Gastroesophageal sphincter (tissue), 4 donors: ENCODE data around the gene LAMA3. TPM values are rescaled to one million over a fixed set of nuclear protein-coding genes. Genes with fewer than 3 reads are reported as not detected.

Experiments
- ATAC-seq: fragments of 150-250 bp; one replicate; pipeline ENCODE4 v1.9.1; 2016; ENCODE audit warnings: mild to moderate bottlenecking, moderate library complexity
- H3K27ac ChIP-seq, 4 donors: fragments of 200-600 bp; sonication (generic) in 3 of 4; 1 replicate in 3 of 4; 2 replicates in 1 of 4; pipeline ENCODE4 v1.5.1; 2016 to 2019
- H3K27me3 ChIP-seq: fragments of 200-600 bp; sonication (generic); one replicate; pipeline ENCODE4 v1.5.1; 2019
- H3K36me3 ChIP-seq, 2 donors: fragments of 200-600 bp; sonication (generic); one replicate each; pipeline ENCODE4 v1.5.1; 2019; ENCODE audit warnings: control low read depth in 1 of 2
- H3K4me1 ChIP-seq, 3 donors: fragments of 200-600 bp; sonication (generic); 1 replicate in 2 of 3; 2 replicates in 1 of 3; pipeline ENCODE4 v1.5.1; 2016 to 2019; ENCODE audit warnings: control low read depth in 2 of 3
- H3K4me3 ChIP-seq, 2 donors: fragments of 200-600 bp; sonication (generic); one replicate each; pipeline ENCODE4 v1.5.1; 2019; ENCODE audit warnings: mild to moderate bottlenecking in 1 of 2, moderate library complexity in 1 of 2
- H3K9me3 ChIP-seq, 3 donors: fragments of 200-600 bp; sonication (generic); one replicate each; pipeline ENCODE4 v1.5.1; 2017 to 2019; ENCODE audit warnings: control low read depth in 2 of 3
- CTCF ChIP-seq, 4 experiments: fragments of 200-600 bp in 2 of 4; fragments of 450-650 bp in 2 of 4; sonication (generic) in 1 of 4; IDR thresholded peaks; one replicate each; pipeline ENCODE4 v1.5.1; 2017 to 2019; ENCODE audit warnings: antibody characterized with exemption in 4 of 4, mild to moderate bottlenecking in 2 of 4, moderate library complexity in 2 of 4
- EP300 ChIP-seq: sonication (generic); formaldehyde crosslinking; IDR thresholded peaks from one replicate; pipeline ENCODE4 v1.6.1; 2017; ENCODE audit warnings: antibody characterized with exemption, mild to moderate bottlenecking
- POLR2A ChIP-seq, 2 donors: fragments of 450-650 bp; IDR thresholded peaks; one replicate each; pipeline ENCODE4 v1.6.1; 2017; ENCODE audit warnings: antibody characterized with exemption in 2 of 2, mild to moderate bottlenecking in 2 of 2, moderate library complexity in 1 of 2
- POLR2AphosphoS5 ChIP-seq: sonication (generic); formaldehyde crosslinking; IDR thresholded peaks from one replicate; pipeline ENCODE4 v1.6.1; 2017; ENCODE audit warnings: antibody characterized with exemption
- WGBS, 2 donors: methylation state at CpG; one replicate each; pipeline ENCODE4 v1.1.5; 2018; ENCODE audit warnings: low coverage in 1 of 2; 5-methylcytosine and 5-hydroxymethylcytosine counted together
- total RNA-seq, 4 donors: library from RNA; depleted of rRNA; stranded (reverse); fragments of >200 nt; gene quantifications; one replicate each; pipeline ENCODE4 v1.1.0, GENCODE V29; 2016

Gene LAMA3
- total RNA-seq, 4 donors from 2014 or later = 8.3 to 13.5 (median 9.5) TPM

- Histone ChIP-seq H3K4me1 (no peaks in the 10 kb centered on the region), H3K36me3 (no peaks in the 10 kb centered on the region), H3K9me3 (peaks cover 0 to 6% (median 0%) of the 10 kb centered on the region in 3 donors), H3K27ac (no peak overlapping the region), H3K27me3 (no peaks in the 10 kb centered on the region), H3K4me3 (no peak overlapping the region)
- peak; percentile 41 for ATAC-seq
- WGBS, 2 donors = 62 to 86% methylated on average over 2 to 6 of the region's 6 CpGs
- TF ChIP-seq EP300 (no peak), POLR2AphosphoS5 (no peak), POLR2A (IDR thresholded peaks at IDR 0.05) (no peak), CTCF (IDR thresholded peaks at IDR 0.05) (peak in 3 of 4 experiments; percentile 48 to 72 (median 55))
These were observed 14.1 kb downstream of the LAMA3 start for GRCh38 chr18:23703057-23703986.

DNA sequence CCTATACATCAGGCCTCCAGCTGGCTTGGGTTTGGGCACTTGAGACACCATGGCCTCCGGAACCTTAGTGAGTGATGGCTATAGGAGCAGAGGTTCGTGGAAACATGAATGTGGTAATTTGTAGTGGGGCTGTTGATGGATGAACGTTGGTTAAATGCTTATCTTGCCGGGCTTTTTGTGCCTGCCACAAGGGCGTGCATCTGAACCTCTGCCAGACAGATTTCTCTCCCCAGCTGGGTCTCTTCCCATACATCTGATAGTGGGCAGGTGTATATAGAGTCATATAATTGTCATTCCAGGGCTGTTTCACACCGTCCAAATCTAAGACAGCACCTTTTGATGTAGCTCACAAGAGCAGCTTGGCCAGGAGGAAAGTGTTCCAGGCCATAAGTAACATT is 14.7 kb downstream of the LAMA3 start:
- Histone ChIP-seq H3K27ac (no peak overlapping the region), H3K36me3 (no peaks in the 10 kb centered on the region), H3K27me3 (no peaks in the 10 kb centered on the region), H3K4me1 (no peaks in the 10 kb centered on the region), H3K9me3 (peaks cover 0 to 6% (median 0%) of the 10 kb centered on the region in 3 donors), H3K4me3 (no peak overlapping the region)
- TF ChIP-seq EP300 (no peak), CTCF (IDR thresholded peaks at IDR 0.05) (no peak), POLR2A (IDR thresholded peaks at IDR 0.05) (no peak), POLR2AphosphoS5 (no peak)
- 58 to 64% methylated on average over 6 of the region's 6 CpGs for WGBS, 2 donors
- ATAC-seq = no peak

- Histone ChIP-seq H3K4me3 (no peak overlapping the region), H3K27ac (no peak overlapping the region), H3K4me1 (no peaks in the 10 kb centered on the region), H3K27me3 (no peaks in the 10 kb centered on the region), H3K9me3 (peaks cover 0 to 6% (median 0%) of the 10 kb centered on the region in 3 donors), H3K36me3 (no peaks in the 10 kb centered on the region)
- no peak for ATAC-seq
- no peak for TF ChIP-seq POLR2AphosphoS5
- no peak for TF ChIP-seq POLR2A (IDR thresholded peaks at IDR 0.05)
- no peak for TF ChIP-seq EP300
- no peak for TF ChIP-seq CTCF (IDR thresholded peaks at IDR 0.05)
These were observed 15.6 kb downstream of the LAMA3 start for GRCh38 chr18:23704806-23705205.

GRCh38 chr18:23706971-23707640 is 17.9 kb downstream of the LAMA3 start:
- Histone ChIP-seq H3K27ac (no peak overlapping the region), H3K27me3 (no peaks in the 10 kb centered on the region), H3K9me3 (peaks cover 0 to 6% (median 0%) of the 10 kb centered on the region in 3 donors), H3K36me3 (no peaks in the 10 kb centered on the region), H3K4me3 (no peak overlapping the region), H3K4me1 (no peaks in the 10 kb centered on the region)
- WGBS, 2 donors = 90 to 96% methylated on average over 2 to 3 of the region's 3 CpGs
- no peak for TF ChIP-seq CTCF (IDR thresholded peaks at IDR 0.05)
- TF ChIP-seq POLR2A (IDR thresholded peaks at IDR 0.05) = no peak
- no peak for TF ChIP-seq EP300
- no peak for TF ChIP-seq POLR2AphosphoS5
- ATAC-seq = no peak
